OCI-LY1 (cell line): Measurements from ENCODE around the gene WDR72.

ENCODE experiments used
- EZH2 ChIP-seq: fragments of 200-600 bp; sonication (generic), shearing (Covaris generic); IDR thresholded peaks from 2 replicates; pipeline ENCODE4 v1.8.0; 2017; ENCODE audit warnings: borderline replicate concordance, mixed run types, mild to moderate bottlenecking, antibody characterized with exemption, low read length, moderate library complexity, mixed read lengths
- TF ChIP-seq, protein P1 (sequence below): fragments of 200-600 bp; sonication (generic), shearing (Covaris generic); IDR thresholded peaks from 2 replicates; pipeline ENCODE4 v1.5.1; 2017; ENCODE audit warnings: mild to moderate bottlenecking, antibody characterized with exemption, low read length, moderate library complexity, mixed read lengths

DNA sequence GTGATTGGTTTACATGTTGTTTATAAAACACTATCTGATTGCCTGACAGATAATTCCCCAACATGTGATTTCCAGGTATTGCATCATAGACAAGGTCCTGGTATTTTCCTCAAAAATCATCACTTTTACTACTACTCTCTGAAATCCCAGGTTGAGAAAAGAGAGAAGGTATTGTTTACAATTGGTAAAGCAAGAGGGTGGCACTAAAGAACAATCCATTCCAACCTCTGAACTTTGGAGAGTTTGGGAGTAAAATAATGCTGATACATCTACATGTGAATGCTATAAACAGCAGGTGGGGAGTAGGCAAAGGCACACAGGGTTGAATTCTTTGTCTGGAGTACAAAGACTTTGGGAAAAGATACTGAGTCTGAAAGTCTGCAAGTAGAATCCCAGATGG is 134.2 kb downstream of the WDR72 start:
- TF ChIP-seq, protein P1, sequence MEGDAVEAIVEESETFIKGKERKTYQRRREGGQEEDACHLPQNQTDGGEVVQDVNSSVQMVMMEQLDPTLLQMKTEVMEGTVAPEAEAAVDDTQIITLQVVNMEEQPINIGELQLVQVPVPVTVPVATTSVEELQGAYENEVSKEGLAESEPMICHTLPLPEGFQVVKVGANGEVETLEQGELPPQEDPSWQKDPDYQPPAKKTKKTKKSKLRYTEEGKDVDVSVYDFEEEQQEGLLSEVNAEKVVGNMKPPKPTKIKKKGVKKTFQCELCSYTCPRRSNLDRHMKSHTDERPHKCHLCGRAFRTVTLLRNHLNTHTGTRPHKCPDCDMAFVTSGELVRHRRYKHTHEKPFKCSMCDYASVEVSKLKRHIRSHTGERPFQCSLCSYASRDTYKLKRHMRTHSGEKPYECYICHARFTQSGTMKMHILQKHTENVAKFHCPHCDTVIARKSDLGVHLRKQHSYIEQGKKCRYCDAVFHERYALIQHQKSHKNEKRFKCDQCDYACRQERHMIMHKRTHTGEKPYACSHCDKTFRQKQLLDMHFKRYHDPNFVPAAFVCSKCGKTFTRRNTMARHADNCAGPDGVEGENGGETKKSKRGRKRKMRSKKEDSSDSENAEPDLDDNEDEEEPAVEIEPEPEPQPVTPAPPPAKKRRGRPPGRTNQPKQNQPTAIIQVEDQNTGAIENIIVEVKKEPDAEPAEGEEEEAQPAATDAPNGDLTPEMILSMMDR, result no peak
- TF ChIP-seq EZH2, result no peak
